CD14-positive monocyte (primary cell): ENCODE data around the gene APOC3. TPM values are rescaled to one million over a fixed set of nuclear protein-coding genes. Genes with fewer than 3 reads are reported as not detected.

Source experiments
- DNase-seq, 3 donors: peaks; one replicate each; pipeline ENCODE4 v3.0.0-alpha.2; 2011 to 2022
- H2AFZ ChIP-seq: 2 replicates; pipeline ENCODE4 v1.6.0; 2012; ENCODE audit warnings: mild to moderate bottlenecking, low read depth, low read length, inconsistent platforms; ENCODE audit not compliant: insufficient read depth, poor library complexity, severe bottlenecking
- H3K27ac ChIP-seq, 2 donors: 1 replicate in 1 of 2; 2 replicates in 1 of 2; pipeline ENCODE4 v1.5.1; 2012 to 2013; ENCODE audit warnings: low read length in 2 of 2, control low read depth in 1 of 2, inconsistent platforms in 1 of 2, low read depth in 1 of 2, mild to moderate bottlenecking in 1 of 2
- H3K27me3 ChIP-seq, 2 donors: one replicate each; pipeline versions ENCODE4 v1.6.0 to v1.6.1; 2011 to 2013; ENCODE audit warnings: low read length in 2 of 2; ENCODE audit not compliant: control insufficient read depth in 2 of 2, insufficient read depth in 2 of 2
- H3K36me3 ChIP-seq, 2 donors: replicated peaks in 1 of 2; 1 replicate in 1 of 2; 2 replicates in 1 of 2; pipeline versions ENCODE4 v1.5.1 to v1.6.1; 2012 to 2013; ENCODE audit warnings: low read length in 2 of 2, control low read depth in 1 of 2, inconsistent platforms in 1 of 2, mild to moderate bottlenecking in 1 of 2; ENCODE audit not compliant: insufficient read depth in 2 of 2, control insufficient read depth in 1 of 2
- H3K4me1 ChIP-seq, 2 donors: 1 replicate in 1 of 2; 2 replicates in 1 of 2; pipeline versions ENCODE4 v1.5.1 to v1.6.1; 2012 to 2013; ENCODE audit warnings: low read length in 2 of 2, control low read depth in 1 of 2, inconsistent platforms in 1 of 2, mild to moderate bottlenecking in 1 of 2, moderate library complexity in 1 of 2; ENCODE audit not compliant: insufficient read depth in 2 of 2, control insufficient read depth in 1 of 2
- H3K4me2 ChIP-seq: replicated peaks from 2 replicates; pipeline ENCODE3; 2012; ENCODE audit warnings: low read length, moderate library complexity, mild to moderate bottlenecking; ENCODE audit not compliant: poor library complexity, severe bottlenecking; ENCODE audit errors: extremely low read depth
- H3K4me3 ChIP-seq, 3 experiments: fragments of 200-600 bp in 1 of 3; sonication (generic) in 1 of 3; replicated peaks in 1 of 3; 1 replicate in 2 of 3; 2 replicates in 1 of 3; pipeline ENCODE4 v1.5.1; 2011 to 2013; ENCODE audit warnings: low read length in 3 of 3, mild to moderate bottlenecking in 3 of 3, control low read depth in 2 of 3, low read depth in 2 of 3, inconsistent platforms in 1 of 3, moderate library complexity in 1 of 3
- H3K79me2 ChIP-seq: 2 replicates; pipeline ENCODE4 v1.6.0; 2012; ENCODE audit warnings: mild to moderate bottlenecking, control low read depth, inconsistent platforms, low read length, moderate library complexity; ENCODE audit not compliant: insufficient read depth
- H3K9ac ChIP-seq: 2 replicates; pipeline ENCODE4 v1.6.0; 2017; ENCODE audit warnings: low read length, mild to moderate bottlenecking; ENCODE audit not compliant: insufficient read depth, poor library complexity, severe bottlenecking
- H3K9me3 ChIP-seq, 2 donors: replicated peaks in 1 of 2; 1 replicate in 1 of 2; 2 replicates in 1 of 2; pipeline versions ENCODE4 v1.5.1 to v1.6.1; 2012 to 2013; ENCODE audit warnings: low read length in 2 of 2, control low read depth in 1 of 2; ENCODE audit not compliant: control insufficient read depth in 1 of 2, insufficient read depth in 1 of 2
- H4K20me1 ChIP-seq: 2 replicates; pipeline ENCODE4 v1.6.0; 2012; ENCODE audit warnings: mild to moderate bottlenecking, low read length, control low read depth, moderate library complexity; ENCODE audit not compliant: insufficient read depth
- H3K27ac Mint-ChIP-seq, 7 donors: one replicate each; pipeline ENCODE4 v1.8.0; 2020; ENCODE audit warnings: mild to moderate bottlenecking in 7 of 7, mixed read lengths in 7 of 7, moderate library complexity in 6 of 7, inconsistent platforms in 2 of 7
- H3K27me3 Mint-ChIP-seq, 3 donors: one replicate each; pipeline ENCODE4 v1.8.0; 2021 to 2022; ENCODE audit warnings: low read depth in 3 of 3, mild to moderate bottlenecking in 3 of 3, mixed read lengths in 3 of 3, moderate library complexity in 3 of 3, inconsistent platforms in 1 of 3
- H3K36me3 Mint-ChIP-seq, 2 donors: one replicate each; pipeline ENCODE4 v1.8.0; 2020; ENCODE audit warnings: mixed read lengths in 2 of 2, inconsistent platforms in 1 of 2, mild to moderate bottlenecking in 1 of 2
- H3K4me1 Mint-ChIP-seq: one replicate; pipeline ENCODE4 v1.8.0; 2020; ENCODE audit warnings: mild to moderate bottlenecking, mixed read lengths
- H3K4me3 Mint-ChIP-seq, 2 donors: one replicate each; pipeline ENCODE4 v1.8.0; 2020; ENCODE audit warnings: mild to moderate bottlenecking in 2 of 2, mixed read lengths in 2 of 2, moderate library complexity in 1 of 2
- H3K9me3 Mint-ChIP-seq, 7 donors: one replicate each; pipeline ENCODE4 v1.8.0; 2020 to 2022; ENCODE audit warnings: mixed read lengths in 7 of 7, mild to moderate bottlenecking in 6 of 7, moderate library complexity in 6 of 7, inconsistent platforms in 2 of 7
- CTCF ChIP-seq: fragments of 200-600 bp; IDR thresholded peaks from one replicate; pipeline ENCODE4 v1.8.0; 2022; ENCODE audit warnings: antibody characterized with exemption, mild to moderate bottlenecking
- WGBS: methylation state at CpG from one replicate; pipeline ENCODE4 v1.1.5; 2013; ENCODE audit warnings: missing lambda C conversion rate; ENCODE audit not compliant: insufficient coverage; 5-methylcytosine and 5-hydroxymethylcytosine counted together
- intact Hi-C, 2 donors: fragments of 100-400 bp; cut with micrococcal nuclease; formaldehyde crosslinking; loops; one replicate each; pipeline versions ENCODE4 v1.15.0 to v1.15.1; 2023
- polyA plus RNA-seq, 3 donors: library from polyadenylated mRNA; depleted of rRNA in 1 of 3; unstranded in 2 of 3; stranded (reverse) in 1 of 3; fragments of 300-500 nt in 2 of 3; fragments of >200 nt in 1 of 3; fragmentation: Illumina TruSeq in 2 of 3; gene quantifications; 1 replicate in 2 of 3; 2 replicates in 1 of 3; pipeline ENCODE4 v1.2.3, GENCODE V29; 2012 to 2021

APOC3 gene
- polyA plus RNA-seq, 3 donors, result not detected

GRCh38 chr11:116787436-116787785 is 42.3 kb upstream of the APOC3 start:
- peak overlapping the region; percentile 98 for H2AFZ ChIP-seq

More at GRCh38 chr11:116787436-116787785, 42.3 kb upstream of the APOC3 start:
- H3K4me2 ChIP-seq, result peak overlapping the region; percentile 86
- H3K4me1 ChIP-seq, result peaks cover 22 to 26% of the 10 kb centered on the region in 2 donors
- peaks cover 43 to 48% of the 10 kb centered on the region in 2 donors for H3K36me3 Mint-ChIP-seq
- H3K27me3 ChIP-seq, result no peaks in the 10 kb centered on the region
- H3K9me3 Mint-ChIP-seq, result peaks cover 0 to 2% (median 0%) of the 10 kb centered on the region in 7 donors
- DNase-seq, result no peak
- peaks cover 6 to 14% (median 8%) of the 10 kb centered on the region in 3 donors for H3K27me3 Mint-ChIP-seq
- H3K27ac Mint-ChIP-seq, result peak overlapping the region; percentile 29 to 93 (median 79)
- 0% methylated on average over 9 of the region's 15 CpGs for WGBS
- peak overlapping the region; percentile 85 to 92 (median 90) for H3K4me3 ChIP-seq
- H3K9ac ChIP-seq, result peak overlapping the region; percentile 94
- peaks cover 29% of the 10 kb centered on the region for H3K4me1 Mint-ChIP-seq
- peak overlapping the region; percentile 19 to 94 for H3K27ac ChIP-seq
- H3K4me3 Mint-ChIP-seq, result peak overlapping the region; percentile 94 to 95
- intact Hi-C loops, result loop anchor here (5.0 to 10.0 kb wide), 2 partner anchors 445 to 537 kb away; partner anchors contain the start of genes CEP164 (in 1 of the 2), PCSK7 (in 1 of the 2) and RNF214 (in 1 of the 2)
- H3K9me3 ChIP-seq, result no peaks in the 10 kb centered on the region
- peaks cover 42 to 44% of the 10 kb centered on the region in 2 donors for H3K36me3 ChIP-seq
- peaks cover 4% of the 10 kb centered on the region for H4K20me1 ChIP-seq
- peaks cover 34% of the 10 kb centered on the region for H3K79me2 ChIP-seq
- TF ChIP-seq CTCF, result no peak
